Effector CD8-positive, alpha-beta T cell (primary cell): Measurements from ENCODE around the gene FBXO17.
"Not testable (repeated sequence)": the region's sequence is repeated elsewhere in the genome, so short reads cannot be mapped to it uniquely, and the experiment has no call there.

Experiments
- DNase-seq: peaks from one replicate; lab custom pipeline; 2025; lab: John Stamatoyannopoulos, UW

The FBXO17 gene

GRCh38 chr19:38944981-38945506, 30.5 kb downstream of the FBXO17 start:
- DNase-seq, result peak; percentile 5

GRCh38 chr19:38942471-38943181, 32.9 kb downstream of the FBXO17 start:
- no peak for DNase-seq

- DNase-seq, result no peak
Measured at GRCh38 chr19:38941979-38942378, 33.6 kb downstream of the FBXO17 start.

GRCh38 chr19:38941466-38941865, 34.1 kb downstream of the FBXO17 start:
- not testable (repeated sequence) for DNase-seq

- DNase-seq, result no peak
Measured at GRCh38 chr19:38939957-38940356, 35.6 kb downstream of the FBXO17 start.

GRCh38 chr19:38933544-38933943, 42.0 kb downstream of the FBXO17 start:
- DNase-seq, result no peak

GRCh38 chr19:38932425-38933179, 42.9 kb downstream of the FBXO17 start:
- DNase-seq, result peak; percentile 9

GRCh38 chr19:38931521-38931793, 44.1 kb downstream of the FBXO17 start:
- DNase-seq, result no peak

GRCh38 chr19:38930776-38931520, 44.6 kb downstream of the FBXO17 start, which contains the start of gene MRPS12:
Gene MRPS12 (plus strand): TSS chr19:38930944. CDS start chr19:38931295, 351 bp downstream.
- peak; percentile 95 for DNase-seq

- peak; percentile 92 for DNase-seq
Measured at GRCh38 chr19:38929929-38930775, 45.4 kb downstream of the FBXO17 start, which contains the start of gene SARS2. Gene SARS2 (minus strand): TSS chr19:38930763. CDS start chr19:38930736, 27 bp downstream.

- DNase-seq, result no peak
Measured at GRCh38 chr19:38928391-38929001, 47.0 kb downstream of the FBXO17 start.

GRCh38 chr19:38924388-38924787, 51.2 kb downstream of the FBXO17 start:
- DNase-seq, result no peak

GRCh38 chr19:38922482-38922881, 53.1 kb downstream of the FBXO17 start:
- no peak for DNase-seq

GRCh38 chr19:38921420-38922274, 53.9 kb downstream of the FBXO17 start:
- DNase-seq, result no peak

GRCh38 chr19:38920602-38921419, 54.7 kb downstream of the FBXO17 start:
- no peak for DNase-seq

GRCh38 chr19:38919837-38920601, 55.5 kb downstream of the FBXO17 start:
- no peak for DNase-seq

- DNase-seq, result no peak
Measured at GRCh38 chr19:38918526-38918925, 57.0 kb downstream of the FBXO17 start.

- DNase-seq, result no peak
Measured at GRCh38 chr19:38917921-38918491, 57.5 kb downstream of the FBXO17 start.
